Measurements from ENCODE around the gene IFNE.

Gene IFNE, protein sequence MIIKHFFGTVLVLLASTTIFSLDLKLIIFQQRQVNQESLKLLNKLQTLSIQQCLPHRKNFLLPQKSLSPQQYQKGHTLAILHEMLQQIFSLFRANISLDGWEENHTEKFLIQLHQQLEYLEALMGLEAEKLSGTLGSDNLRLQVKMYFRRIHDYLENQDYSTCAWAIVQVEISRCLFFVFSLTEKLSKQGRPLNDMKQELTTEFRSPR

DNA sequence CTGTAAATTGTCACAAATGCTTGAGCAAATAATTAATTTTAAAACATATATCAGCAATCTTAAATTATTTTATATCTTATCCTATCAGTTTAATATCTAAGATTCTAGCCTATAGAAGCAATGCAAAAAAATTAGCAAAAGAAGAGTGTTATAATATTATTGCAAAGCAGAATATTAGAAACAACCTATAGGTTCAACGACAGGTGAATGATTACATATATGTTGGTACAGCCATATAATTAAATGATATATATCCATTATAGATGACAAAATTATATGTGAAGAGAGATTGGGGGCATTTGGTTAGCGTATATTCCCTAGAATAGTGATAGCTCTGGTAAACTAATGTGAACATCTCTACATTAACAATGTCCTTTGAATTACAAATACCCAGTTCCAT lies at the start of gene IFNE:
IFNE (minus strand) TSS at position 101 of the 400 bp plus-strand sequence. CDS start 619 bp downstream, outside the sequence.
- no peak for DNase-seq

DNA sequence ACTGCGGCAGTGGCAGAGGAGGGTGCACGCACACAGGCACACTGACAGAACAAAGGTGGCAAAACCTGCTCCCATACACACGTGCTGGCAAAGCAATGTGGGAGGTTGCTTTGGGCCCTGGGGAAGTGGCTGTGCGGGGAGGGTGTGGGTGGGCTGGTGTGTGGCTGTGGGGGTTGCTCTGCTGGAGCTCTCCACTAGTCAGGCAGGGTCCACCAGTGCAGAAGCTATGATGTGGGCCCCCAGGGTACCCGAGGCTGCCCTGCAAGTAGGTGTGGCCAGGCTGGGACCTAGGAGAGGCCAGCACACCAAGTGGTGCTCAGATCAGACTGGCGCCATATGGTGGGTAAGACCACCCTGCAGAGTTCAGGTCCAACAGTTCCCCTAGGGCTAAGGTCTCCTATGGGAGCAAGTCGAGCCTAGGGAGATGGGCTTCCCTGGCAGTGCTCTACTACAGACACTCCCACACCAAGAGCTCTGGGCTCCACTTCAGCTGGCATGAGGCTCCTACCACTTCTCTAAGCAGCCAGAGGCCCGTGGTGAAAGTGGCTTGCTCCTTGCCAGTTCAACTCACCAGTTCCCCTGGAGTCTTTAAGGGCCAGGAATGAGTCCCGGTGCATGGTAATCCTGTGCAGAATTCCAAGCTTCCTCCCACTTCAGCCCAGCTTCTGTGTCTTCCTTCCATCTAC lies 46.2 kb upstream of the IFNE start:
- DNase-seq, result no peak

DNA sequence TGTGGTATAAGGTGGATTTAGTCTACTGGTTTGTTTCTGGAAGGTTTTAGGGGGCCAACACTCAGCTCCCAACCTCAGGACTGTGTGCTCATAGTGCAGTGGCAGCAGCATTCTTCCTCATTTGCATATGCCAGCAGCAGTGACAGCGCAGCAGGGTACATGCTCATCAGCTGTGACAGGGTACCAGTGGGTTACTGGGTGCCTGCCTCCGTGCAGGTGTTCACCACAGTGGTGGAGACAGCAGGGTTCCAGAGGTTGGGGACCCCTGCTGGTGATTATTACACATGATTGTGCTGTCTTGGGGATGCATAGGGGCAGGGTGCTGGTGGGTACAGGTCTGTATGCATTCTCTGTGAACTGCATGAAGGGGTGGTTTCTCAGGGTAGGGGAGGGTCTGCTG lies 45.5 kb upstream of the IFNE start:
- DNase-seq, result no peak

DNA sequence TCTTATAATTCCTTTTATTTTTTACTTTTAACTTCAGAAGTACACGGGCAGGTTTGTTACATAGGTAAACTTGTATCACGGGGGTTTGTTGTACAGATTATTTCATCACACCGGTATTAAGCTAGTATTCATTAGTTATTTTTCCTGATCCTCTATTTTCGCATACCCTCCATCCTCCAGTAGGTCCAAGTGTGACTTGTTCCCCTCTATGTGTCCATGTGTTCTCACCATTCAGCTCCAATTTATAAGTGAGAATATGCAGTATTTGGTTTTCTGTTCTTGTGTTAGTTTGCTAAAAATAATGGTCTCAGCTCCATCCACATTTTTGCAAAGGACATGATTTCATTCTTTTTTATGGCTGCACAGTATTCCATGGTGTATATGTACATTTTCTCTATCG lies 43.1 kb upstream of the IFNE start:
- no peak for DNase-seq

DNA sequence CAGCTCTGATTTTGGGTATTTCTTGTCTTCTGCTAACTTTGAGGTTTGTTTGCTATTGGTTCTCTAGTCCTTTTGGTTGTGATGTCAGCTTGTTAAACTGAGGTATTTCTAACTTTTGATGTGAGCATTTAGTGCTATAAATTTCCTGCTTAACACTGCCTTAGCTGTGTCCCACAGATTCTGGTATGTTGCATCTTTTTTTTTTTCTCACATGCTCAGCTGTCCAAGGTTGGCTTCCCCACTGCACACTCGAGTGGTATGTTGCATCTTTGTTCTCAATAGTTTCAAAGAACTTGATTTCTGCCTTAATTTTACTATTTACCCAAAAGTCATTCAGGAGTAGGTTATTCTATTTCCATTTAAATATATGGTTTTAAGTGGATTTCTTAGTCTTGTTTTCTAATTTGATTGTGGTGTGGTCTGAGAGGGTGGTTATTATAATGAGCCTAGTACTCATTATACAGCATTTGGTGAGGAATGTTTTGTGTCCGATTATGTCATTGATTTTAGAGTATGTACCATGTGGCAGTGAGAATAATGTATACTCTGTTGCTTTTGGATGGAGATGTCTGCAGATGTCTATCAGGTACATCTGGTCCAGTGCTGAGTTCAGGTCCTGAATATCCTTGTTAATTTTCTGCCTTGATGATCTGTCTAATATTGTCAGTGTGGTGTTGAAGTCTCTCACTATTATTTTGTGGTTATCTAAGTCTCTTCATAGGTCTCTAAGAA lies 42.2 kb upstream of the IFNE start:
- no peak for DNase-seq

DNA sequence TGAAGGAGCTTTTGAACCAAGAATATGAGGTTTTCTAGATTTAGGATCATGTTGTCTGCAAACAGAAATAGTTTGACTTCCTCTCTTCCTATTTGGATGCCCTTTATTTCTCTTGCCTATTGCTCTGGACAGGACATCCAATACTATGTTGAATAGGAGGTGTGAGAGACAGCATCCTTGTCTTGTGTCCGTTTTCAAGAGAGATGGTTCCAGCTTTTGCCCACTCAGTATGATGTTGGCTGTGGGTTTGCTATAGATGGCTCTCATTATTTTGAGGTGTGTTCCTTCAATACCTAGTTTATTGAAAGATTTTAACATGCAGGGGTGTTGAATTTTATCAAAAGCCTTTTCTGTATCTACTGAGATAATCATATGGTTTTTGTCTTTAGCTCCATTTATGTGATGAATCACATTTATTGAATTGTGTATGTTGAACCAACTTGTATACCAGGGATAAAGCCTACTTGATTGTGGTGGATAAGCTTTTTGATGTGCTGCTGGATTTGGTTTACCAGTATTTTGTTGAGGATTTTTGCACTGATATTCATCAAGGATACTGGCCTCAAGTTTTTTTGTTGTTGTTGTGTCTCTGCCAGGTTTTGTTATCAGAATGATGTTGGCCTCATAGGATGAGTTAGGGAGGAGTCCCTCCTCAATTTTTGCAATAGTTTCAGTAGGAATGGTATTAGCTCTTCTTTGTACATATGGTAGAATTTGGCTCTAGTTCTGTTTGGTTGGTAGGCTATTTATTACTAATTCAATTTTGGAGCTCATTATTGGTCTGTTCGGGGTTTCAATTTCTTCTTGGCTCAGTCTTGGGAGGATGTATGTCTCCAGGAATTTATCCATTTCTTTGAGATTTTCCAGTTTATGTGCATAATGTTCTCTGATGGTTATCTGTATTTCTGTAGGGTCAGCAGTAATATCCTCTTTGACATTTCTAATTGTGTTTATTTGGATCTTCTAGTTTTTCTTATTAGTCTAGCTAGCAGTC lies 41.2 kb upstream of the IFNE start:
- no peak for DNase-seq

DNA sequence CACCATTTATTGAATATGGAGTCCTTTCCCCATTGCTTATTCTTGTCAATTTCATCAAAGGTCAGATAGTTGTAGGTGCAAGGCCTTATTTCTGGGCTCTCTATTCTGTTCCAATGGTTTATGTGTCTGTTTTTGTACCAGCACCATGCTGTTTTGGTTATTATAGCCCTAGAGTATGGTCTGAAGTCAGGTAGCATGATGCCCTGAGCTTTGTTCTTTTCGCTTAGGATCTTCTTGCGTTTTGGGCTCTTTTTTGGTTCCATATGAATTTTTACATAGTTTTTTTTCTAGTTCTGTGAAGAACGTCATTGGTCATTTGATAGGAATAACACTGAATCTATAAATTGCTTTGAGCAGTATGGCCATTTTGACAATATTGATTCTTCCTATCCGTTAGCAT lies 40.2 kb upstream of the IFNE start:
- DNase-seq, result no peak

DNA sequence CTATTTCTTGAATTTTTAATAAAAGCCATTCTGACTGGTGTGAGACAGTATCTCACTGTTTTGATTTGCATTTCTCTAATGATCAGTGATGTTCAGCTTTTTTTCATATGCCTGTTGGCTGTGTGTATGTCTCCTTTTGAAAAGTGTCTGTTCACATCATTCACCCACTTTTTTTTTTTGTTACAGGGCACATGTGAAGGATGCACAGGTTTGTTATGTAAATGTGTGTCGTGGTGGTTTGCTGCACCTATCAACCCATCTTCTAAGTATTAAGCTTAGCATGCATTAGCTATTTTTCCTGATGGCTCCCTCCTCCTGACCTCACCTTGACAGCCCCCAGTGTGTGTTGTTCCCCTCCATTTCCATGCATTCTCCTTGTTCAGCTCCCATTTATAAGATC lies 39.3 kb upstream of the IFNE start:
- DNase-seq, result no peak

DNA sequence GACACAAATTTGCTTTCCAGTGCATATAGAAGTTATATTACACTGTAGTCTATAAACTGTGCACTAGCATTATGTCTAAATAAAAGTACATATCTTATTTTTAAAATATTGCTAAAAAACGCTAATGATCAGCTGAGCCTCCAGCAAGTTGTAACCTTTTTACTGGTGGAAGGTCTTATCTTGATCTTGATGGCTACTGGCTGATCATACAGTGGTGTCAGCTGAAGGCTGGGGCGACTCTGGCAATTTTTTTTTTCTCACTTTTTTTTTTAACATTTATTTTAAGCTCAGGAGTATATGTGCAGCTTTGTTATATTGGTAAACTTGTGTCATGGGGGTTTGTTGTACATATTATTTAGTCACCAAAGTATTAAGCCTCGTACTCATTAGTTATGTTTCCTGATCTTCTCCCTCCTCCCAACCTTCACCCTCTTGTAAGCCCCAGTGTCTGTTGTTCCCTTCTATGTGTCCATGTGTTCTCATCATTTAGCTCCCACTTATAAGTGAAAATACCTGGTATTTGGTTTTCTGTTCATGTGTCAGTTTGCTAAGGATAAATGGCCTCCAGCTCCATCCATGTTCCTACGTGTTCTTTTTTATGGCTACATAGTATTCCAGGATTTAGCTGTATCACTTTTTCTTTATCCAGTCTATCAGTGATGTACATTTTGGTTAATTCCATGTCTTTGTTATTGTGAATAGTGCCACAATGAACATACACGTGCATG lies 38.6 kb upstream of the IFNE start:
- DNase-seq, result no peak

DNA sequence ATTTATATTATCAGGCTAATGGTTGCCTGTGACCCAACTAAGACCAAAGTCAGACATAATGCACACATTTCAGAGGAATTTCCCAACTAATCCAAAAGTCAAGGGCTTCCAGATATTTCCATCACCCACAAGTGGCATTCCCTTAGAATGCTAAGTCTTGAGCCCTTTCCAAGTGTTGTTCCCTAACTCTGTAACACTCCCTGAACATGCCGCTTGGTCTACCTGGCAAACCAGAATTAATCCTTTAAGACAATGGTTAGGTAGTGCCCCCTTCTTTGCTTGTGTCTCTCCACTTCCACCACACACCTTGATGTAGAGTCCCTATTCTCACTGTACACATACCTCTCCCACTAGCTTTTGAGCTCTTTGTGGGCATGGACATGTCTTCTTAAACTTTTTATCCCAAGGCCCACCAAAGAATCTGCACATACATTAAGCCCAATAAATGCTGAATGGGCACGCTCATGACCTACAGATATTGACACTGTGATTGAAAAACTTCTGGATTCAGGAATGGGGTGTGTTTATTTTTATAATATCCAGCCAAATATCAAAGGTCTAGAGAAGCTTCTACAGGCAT lies 37.8 kb upstream of the IFNE start:
- no peak for DNase-seq

DNA sequence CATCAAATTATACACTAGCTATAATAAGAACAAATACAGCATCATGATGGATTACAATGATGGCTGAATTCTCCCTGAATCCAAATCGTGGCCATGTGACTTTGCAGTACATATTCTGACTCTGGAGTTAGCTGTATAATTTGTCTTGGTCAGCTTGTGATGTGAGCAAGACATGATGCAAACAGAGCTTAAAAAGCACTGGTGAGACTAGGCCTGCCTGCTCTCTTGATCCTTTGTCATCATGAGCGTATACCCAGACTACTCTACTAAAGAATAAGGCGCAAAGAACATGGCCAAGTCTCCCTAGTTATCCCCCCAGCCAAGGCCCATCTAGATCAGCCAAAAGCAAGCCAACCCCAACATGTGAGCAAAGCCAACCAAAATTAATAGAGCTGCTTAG lies 34.7 kb upstream of the IFNE start:
- DNase-seq, result no peak

DNA sequence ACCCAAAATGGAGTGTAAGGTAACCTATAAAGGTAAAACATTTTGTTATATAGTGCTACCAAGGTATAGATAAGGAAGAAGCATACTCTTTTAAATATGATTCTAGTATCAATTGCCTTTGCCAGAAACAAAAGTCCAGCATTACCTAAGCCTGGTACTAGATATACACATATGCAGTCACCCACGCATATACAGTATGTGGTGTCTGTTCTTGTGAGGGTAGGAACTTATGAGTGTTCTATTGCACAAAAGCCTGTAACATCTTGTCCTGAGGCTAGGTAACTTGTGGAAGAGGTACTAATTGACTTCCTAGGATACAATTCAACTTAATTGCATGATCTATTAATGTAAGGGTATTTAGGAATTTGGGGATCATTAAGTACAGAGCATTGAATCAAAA lies 31.3 kb upstream of the IFNE start:
- no peak for DNase-seq

DNA sequence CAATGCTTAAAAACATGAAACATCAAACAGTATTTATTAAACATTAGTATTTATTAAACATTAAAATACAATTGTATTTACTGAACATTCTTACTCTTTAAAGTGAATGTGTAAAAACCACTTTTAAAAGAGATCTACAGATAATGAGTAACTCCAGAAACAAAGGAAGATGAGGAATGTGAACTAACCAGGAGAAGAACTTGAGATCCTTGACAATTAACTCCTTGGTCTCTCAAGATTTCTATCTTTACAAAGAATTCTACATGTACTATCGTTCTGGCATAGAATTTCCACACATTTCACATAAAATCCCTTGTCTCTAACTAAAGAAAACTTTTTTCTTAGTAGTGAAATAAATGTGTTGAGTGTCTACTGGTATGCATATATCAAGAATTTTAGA lies 28.7 kb upstream of the IFNE start:
- DNase-seq, result no peak

DNA sequence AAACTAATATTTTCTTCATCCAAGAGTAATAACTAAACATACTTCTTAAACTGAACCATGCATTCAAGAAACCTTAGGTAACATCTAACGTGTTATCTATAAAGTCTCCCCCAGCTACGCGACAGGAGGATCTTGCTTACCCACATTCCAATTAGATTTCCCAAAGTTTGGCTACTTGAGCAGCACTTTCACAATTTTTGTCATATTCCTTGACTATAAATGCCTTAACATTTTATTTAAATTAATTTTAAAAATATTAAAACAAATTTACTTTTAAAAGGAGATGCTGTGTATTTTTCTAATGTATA lies 25.3 kb upstream of the IFNE start:
- DNase-seq, result no peak

DNA sequence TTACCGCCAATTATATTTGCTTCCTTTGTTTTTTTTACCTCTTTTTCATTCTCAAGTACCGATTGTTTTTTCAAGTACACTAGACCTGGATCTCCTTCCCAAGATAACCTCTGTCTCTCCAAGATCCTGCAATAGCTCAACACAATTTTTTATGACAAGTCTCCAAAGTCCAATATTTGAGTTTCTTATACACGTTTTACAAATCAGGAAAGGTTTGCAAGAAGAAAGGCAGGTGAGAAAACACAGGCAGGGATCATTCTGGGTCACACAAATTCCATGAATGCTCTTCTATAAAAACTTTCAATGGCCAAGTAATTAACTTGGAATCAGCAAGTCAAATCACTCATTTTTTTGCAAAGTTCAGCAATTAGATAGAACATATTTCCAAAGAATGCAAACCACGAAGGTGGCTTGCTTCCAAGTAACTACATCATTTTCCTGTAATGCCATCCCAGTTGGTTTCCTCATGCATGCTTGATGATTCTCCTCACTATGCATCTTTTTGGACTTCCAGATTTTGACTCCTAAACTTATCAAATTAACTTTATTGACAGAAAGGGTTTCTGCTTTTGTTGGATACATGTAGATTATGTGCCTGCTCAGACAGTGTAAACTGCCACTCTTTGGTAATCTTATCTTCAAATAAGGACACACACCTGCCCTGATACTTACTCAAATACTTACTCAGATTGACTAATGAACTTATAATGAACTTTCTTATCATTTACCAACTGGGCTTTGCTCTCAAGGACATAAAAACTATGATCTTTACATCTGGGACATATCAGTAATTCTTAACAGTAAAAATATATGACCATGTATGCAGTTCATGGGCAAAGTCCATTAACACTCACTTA lies 24.7 kb upstream of the IFNE start:
- no peak for DNase-seq

DNA sequence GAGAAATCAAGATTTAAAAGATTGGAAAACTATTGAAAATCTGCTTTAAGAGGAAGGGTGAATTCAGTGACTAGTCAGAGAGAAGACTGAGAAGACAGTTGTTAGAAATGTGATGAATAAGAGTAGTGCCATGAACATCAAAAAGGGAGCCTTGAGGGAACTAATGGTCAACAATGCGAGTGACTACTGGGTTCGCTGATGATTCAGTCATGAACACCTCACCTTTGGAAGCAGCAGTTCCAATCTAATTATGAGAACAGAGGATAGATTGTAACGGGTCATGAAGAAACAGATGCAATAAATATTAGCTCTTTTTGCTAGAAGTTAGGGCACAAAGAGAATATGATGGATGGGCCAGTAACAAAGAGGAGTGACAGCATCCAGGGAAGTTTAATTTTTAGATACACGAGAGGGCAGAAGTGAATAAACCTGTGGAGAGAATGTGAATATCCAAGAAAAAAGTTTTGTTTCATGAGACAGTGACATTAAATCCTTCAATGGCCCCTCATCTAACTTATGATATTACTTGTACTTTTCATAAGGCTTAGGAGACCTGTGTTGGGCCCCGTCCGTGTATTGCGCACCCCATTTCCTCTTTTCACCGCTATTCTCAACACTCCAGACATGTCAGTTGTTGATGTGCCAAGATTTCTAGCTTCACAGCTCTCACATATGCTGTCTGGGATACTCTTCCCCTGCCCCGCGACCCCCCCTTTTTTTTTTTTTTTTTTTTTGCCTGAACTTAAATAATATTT lies 23.5 kb upstream of the IFNE start:
- no peak for DNase-seq

DNA sequence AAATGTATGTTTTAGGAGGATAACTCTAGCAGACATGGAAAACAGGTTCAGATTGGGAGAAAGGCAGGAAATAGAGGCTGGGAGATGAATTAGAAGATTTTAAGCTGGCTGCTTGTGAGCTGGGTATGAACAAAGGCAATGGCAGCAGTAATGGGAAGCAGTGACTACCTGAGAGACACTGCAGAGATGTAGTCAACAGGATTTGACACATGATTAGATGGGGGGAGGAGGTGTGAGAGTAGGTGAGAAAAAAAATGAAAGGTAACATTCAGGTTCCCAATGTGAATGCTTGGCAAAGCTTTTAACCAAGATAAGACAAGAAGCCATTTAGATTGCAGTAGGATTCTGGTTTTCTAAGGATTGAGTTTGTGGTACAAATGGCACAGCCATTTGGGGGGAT lies 22.8 kb upstream of the IFNE start:
- DNase-seq, result no peak

DNA sequence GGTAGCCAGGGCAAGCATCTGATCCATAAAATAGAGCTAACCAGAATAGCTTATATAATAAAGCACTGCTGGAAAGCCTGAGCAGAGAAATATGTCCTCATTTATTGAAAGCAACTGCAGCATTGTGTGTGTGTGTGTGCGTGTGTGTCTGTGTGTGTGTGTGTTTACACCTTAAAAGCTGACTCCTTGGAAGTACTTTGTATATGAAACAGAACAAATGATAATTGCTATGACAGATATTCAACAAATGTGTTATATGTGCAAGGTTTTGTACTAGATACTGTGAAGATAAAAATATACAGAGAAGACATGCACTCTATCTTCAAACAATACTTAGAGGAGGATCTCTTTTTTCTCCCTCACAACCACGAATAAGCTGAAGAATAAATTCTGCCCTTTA lies 22.0 kb upstream of the IFNE start:
- no peak for DNase-seq

DNA sequence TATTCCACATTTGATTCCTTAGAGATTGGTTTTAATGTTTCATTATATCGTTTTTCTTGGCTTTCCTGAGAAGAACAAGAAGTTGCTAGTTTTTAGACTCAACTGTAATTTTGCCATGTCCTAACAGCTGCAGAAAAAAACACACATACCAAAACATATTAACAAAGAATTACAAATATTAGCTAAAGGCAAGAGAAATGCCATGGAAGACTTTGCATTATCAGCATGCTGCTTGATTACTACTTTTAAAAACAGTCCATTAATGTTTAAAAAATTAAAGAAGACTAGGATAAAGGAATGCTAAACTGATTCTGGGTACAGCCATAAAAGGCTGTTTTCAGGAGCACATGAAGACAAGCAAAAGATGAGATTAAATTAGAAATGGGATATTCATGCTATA lies 20.5 kb upstream of the IFNE start:
- DNase-seq, result no peak

DNA sequence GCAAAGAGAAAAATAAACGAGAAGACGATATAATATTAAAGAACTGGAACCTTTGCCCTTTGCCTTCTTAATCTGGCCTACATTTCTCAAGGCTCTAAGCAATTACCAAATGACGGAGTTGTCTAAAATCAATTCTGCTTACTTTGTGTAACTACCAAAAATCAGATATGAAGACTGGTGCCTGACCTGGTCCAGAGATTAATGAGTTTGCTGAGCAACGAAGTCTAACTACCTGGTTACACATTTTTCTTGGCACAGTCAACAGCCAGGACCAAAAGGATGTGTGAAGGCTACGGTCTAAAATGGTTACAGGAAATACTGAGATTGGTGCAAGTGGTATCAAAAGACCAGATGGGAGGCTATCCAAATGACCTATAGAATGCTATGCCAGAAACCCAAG lies 17.8 kb upstream of the IFNE start:
- DNase-seq, result no peak

Data from cerebellar nuclear complex (tissue), 1 donor.